HG02981 (cell line): ENCODE data around the gene NPM1.

ENCODE experiments used
- ATAC-seq: cut with Tn5 transposase; IDR thresholded peaks from one replicate; pipeline ENCODE4 v1.9.1; 2021; ENCODE audit warnings: mild to moderate bottlenecking, moderate library complexity; ENCODE audit not compliant: unreplicated experiment

NPM1 gene

DNA sequence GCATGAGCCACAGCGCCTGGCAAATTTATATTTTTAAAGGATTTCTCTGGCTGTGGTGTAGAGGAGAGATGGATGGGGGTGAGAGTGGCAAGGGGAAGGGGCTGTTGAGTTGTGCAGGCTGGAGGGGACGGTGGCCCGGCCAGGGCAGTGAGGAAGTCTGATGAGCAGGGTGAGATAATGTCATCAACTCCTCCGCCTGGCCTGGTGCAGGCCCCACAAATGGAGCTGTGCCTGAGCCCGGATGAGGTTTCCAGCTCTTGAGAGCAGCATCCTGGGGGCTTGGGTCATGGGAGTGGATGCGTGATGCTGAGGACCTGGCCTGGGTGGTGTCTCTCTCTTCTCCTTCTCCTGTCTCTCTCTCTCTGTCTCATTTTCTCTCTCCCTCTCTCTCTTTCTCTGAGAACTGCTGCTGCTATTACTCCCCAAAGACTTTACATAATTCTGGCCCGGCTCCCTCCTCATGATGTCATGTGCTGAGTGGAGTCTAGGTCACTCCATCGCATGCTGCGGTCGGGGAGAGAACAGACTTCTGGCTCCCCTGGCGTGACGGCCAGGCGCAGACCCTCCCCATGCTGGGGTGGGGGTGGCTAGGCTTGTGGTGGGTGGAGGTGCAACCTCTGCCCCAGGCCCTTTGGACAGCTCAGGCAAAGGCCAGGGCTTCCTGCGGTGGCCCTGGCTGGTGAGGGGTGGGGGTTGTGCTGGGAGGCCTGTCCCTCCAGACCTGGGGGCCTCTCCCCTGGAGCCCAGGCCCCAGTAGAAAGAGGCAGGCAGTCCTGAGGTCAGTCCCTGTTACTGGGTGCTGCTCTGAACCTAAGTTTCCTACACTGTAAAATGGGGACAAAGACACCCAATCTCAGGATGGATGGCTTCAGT lies 58.2 kb downstream of the NPM1 start:
- no peak for ATAC-seq

DNA sequence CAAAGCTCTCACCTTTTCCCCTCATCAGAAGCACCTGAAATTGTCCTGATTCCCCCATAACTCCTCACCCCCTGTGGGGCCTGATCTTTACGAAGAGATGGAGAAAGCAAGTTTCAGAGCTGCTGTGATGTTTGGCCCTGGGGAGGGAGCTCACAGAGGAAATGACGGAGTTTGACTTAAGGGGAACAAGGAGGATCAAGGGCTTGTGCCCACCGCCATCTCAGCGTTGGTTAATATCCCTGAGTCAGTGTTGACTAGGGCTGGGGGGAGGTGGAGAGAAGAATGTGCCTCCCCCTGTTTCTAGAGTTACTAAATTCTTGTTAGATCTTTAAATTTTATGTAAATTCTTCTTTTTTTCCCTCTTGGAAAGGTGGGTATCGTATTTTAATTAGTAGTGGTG lies 59.6 kb downstream of the NPM1 start:
- no peak for ATAC-seq

DNA sequence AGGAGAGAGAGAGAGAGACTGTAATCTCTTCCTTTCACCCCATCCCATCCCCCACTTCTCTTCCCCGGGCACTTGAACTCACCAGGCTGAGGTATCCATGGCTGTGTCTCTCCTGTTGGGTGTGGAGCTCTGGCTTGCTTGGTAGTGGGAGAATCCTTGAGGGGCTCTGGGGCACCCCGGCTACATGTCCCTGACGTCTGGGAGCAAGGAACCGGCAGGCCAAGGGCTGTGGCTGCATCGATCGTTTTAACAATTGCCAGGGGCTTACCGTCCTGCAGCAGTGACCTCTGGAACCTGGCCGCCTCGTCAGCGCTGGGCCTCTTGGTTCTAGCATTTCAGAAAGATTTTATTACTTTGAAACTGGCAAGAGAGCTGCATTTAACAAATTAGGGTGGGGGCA lies 61.8 kb downstream of the NPM1 start:
- no peak for ATAC-seq

GRCh38 chr5:171450423-171451331 lies 63.0 kb downstream of the NPM1 start:
- no peak for ATAC-seq

DNA sequence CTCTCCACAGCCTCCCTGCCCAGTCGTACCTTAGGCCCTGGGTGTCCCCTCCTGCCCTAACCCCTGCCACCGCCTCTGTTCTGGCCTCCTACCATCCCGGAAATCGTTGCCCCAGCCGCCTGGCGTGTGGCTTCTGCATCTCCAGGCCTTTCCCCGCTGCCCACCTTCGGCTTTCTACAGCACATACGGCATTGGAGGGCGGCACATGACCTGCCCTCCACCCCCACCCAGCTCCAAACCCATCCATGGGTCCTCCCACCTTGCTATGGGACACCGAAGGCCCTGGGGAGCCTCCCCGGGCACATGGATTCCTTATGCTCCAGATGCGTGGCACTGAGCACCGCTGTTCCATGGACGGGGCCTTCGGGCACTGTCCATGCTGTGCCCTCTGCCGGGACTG lies 63.8 kb downstream of the NPM1 start:
- no peak for ATAC-seq

GRCh38 chr5:171453056-171453725 lies 65.5 kb downstream of the NPM1 start:
- ATAC-seq = no peak

GRCh38 chr5:171453988-171454387 lies 66.3 kb downstream of the NPM1 start:
- no peak for ATAC-seq

- ATAC-seq = no peak
Observed at GRCh38 chr5:171454549-171454948, 66.9 kb downstream of the NPM1 start.

DNA sequence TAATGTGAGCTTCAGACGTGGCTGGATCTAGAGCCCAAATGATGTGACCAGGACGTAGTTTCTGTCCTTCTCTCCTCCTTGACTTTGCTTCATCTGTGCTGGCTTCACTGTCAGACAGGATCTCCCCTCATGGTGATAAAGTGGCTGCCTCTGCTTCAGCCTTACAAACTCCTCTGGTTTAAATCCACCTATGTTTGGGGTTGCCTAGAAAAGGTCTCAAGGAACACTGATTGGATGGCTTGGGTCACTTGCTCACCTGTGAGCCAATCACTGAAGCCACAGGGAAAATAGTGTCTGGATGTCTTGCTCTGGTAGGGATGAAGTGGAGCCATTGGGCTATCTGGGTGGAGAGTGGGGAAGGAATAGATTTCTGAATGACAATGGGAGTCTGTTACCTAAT lies 67.9 kb downstream of the NPM1 start:
- ATAC-seq = no peak

DNA sequence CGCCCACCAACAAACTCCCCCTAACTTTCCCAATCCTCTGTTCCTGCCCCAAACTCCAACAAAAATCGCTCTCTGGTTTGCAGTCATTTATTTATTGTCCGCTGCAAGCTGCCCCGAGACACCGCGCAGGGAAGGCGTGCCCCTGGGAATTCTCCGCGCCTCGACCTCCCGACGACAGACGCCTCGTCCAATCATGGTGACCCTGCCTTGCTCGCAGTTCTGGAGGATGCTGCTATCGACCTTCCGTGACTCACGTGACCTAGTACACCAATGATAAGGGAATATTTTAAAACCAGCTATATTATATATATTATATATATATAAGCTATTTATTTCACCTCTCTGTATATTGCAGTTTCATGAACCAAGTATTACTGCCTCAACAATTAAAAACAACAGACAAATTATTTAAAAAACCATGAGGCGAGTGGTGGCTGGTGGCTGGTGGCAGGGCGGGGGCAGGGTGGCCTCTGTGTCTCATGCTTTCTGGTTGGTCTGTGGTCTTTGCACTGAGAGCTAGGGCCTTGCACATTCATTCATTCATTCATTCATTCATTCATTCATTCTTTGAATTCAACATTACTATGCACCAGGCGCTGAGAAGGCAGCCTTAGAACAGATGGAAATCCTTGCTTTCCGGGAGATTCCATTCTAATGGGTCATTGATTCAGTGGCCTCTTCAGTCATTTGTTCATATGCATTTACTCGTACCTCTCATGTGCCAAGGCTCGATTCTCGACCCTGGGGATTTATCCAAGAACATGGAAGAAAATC lies 69.7 kb downstream of the NPM1 start:
- ATAC-seq = no peak

DNA sequence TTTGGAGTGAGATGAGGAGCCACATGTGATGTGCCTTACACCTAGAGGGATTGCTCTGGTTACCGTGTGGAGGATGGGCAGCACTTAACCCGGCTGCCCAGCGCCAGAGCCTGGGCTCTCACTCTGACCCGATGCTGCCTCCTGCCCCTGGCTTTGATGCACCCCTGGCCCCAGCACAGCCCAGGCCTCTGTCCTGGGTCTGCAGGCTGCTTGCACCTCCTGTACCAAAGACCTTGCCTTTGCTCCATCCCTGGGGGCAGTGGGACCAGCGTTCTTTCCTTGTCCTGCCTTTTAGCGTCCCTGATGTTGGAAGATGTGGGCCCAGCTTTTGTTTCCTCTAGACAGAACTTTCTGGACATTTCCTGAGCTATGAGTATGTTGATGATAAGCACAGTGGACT lies 72.2 kb downstream of the NPM1 start:
- no peak for ATAC-seq
